Gastrocnemius medialis (tissue), 4 donors: ENCODE results near the gene KRTAP4-5.

Experiments
- POLR2A ChIP-seq, 2 donors: fragments of 450-650 bp; IDR thresholded peaks; one replicate each; pipeline ENCODE4 v1.6.1; 2017; ENCODE audit warnings: antibody characterized with exemption in 2 of 2, mild to moderate bottlenecking in 2 of 2, moderate library complexity in 2 of 2
- TF ChIP-seq, protein P1 (sequence below), 5 experiments: fragments of 450-650 bp in 3 of 5; fragments of 200-600 bp in 2 of 5; sonication (generic) in 2 of 5; IDR thresholded peaks in 4 of 5; conservative IDR thresholded peaks in 1 of 5; 1 replicate in 4 of 5; 2 replicates in 1 of 5; pipeline ENCODE4 v1.5.1; 2016 to 2019; ENCODE audit warnings: antibody characterized with exemption in 5 of 5, mild to moderate bottlenecking in 3 of 5, moderate library complexity in 3 of 5

GRCh38 chr17:41160648-41161047, 11.0 kb upstream of the KRTAP4-5 start, which contains the start of gene KRTAP4-4:
- no peak for TF ChIP-seq POLR2A (IDR thresholded peaks at IDR 0.05)
- TF ChIP-seq, protein P1, sequence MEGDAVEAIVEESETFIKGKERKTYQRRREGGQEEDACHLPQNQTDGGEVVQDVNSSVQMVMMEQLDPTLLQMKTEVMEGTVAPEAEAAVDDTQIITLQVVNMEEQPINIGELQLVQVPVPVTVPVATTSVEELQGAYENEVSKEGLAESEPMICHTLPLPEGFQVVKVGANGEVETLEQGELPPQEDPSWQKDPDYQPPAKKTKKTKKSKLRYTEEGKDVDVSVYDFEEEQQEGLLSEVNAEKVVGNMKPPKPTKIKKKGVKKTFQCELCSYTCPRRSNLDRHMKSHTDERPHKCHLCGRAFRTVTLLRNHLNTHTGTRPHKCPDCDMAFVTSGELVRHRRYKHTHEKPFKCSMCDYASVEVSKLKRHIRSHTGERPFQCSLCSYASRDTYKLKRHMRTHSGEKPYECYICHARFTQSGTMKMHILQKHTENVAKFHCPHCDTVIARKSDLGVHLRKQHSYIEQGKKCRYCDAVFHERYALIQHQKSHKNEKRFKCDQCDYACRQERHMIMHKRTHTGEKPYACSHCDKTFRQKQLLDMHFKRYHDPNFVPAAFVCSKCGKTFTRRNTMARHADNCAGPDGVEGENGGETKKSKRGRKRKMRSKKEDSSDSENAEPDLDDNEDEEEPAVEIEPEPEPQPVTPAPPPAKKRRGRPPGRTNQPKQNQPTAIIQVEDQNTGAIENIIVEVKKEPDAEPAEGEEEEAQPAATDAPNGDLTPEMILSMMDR (IDR thresholded peaks at IDR 0.05 in 4 of 5, conservative IDR thresholded peaks at IDR 0.05 in 1 of 5) = no peak
